ENCODE data around the gene USP2. TPM values are rescaled to one million over a fixed set of nuclear protein-coding genes. Genes with fewer than 3 reads are reported as not detected.

Gene USP2
- total RNA-seq, 1 donor from 2014 or later, result 2.0 TPM

DNA sequence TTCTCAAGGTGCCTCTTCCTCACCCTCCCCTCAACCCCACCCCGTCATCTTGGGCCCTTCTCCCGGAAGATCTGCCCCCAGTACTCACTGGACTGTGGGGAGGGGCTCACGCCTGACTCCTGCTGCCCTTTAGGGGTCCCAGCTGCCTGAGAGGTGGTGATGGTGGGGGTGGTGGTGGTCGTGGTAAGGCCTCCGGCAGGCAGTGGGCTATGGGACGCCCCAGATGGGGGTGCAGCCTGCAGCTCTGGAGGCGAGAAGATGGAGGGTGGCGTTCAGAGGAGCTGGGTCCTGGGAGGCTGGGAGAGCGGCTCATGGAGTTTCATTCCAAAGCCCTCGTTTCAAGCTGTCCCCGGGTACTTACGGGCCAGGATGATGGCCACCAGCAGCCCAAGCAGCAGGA lies 35.8 kb downstream of the USP2 start:
- no peak overlapping the region for H3K4me3 ChIP-seq (ENCODE audit: low read depth, low read length)
- H3K27me3 ChIP-seq (ENCODE audit: control insufficient read depth, insufficient read depth, low read length), result peaks cover 34% of the 10 kb centered on the region
- no peaks in the 10 kb centered on the region for H3K36me3 ChIP-seq (ENCODE audit: control insufficient read depth, insufficient read depth, low read length)
- DNase-seq (ENCODE audit: low read depth), result no peak
- TF ChIP-seq CTCF (IDR thresholded peaks at IDR 0.05; ENCODE audit: insufficient read depth, low read length, poor library complexity, severe bottlenecking), result no peak

DNA sequence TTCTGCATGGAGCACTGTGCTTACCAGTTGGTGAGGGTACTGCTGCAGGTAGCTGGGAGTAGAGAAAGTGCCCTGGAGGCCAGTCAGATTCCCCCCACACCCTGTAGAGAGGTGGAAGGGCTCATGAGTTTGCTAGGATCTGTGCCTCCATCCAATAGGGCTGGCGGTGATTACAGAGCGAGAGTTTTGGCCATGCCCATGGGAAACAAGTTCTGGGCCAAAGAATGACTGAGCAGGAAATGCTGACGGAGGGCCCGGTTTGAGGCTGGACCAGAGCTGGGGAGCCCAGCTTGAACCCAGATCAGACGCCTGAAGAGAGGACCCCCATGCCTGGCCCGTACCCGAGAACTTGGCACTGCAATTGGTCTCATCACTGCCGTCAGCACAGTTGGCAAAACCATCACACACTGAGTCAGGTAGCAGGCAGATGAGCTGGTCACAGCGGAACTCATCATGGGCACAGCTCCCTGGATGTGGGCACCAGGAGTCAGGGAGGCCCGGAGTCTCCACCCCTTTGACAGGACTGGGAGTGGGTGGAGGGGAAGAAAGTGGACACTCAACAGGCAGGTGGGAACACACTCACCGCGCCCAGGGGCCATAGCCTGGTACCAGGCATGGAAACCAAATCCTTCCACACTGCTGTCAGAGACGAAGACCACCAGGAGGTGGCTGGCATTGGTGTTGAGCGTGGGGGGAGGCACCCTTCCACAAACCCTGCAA lies 37.0 kb downstream of the USP2 start:
- Histone ChIP-seq H3K36me3 (ENCODE audit: control insufficient read depth, insufficient read depth, low read length) (no peaks in the 10 kb centered on the region), H3K27me3 (ENCODE audit: control insufficient read depth, insufficient read depth, low read length) (peaks cover 42% of the 10 kb centered on the region), H3K4me3 (ENCODE audit: low read depth, low read length) (no peak overlapping the region)
- TF ChIP-seq CTCF (IDR thresholded peaks at IDR 0.05; ENCODE audit: insufficient read depth, low read length, poor library complexity, severe bottlenecking), result no peak
- DNase-seq (ENCODE audit: low read depth), result no peak

- no peak for TF ChIP-seq CTCF (IDR thresholded peaks at IDR 0.05; ENCODE audit: insufficient read depth, low read length, poor library complexity, severe bottlenecking)
- Histone ChIP-seq H3K4me3 (ENCODE audit: low read depth, low read length) (no peak overlapping the region), H3K27me3 (ENCODE audit: control insufficient read depth, insufficient read depth, low read length) (peaks cover 46% of the 10 kb centered on the region), H3K36me3 (ENCODE audit: control insufficient read depth, insufficient read depth, low read length) (no peaks in the 10 kb centered on the region)
- no peak for DNase-seq (ENCODE audit: low read depth)
Observed at GRCh38 chr11:119343726-119344125, 37.8 kb downstream of the USP2 start.

GRCh38 chr11:119342362-119343130 lies 38.9 kb downstream of the USP2 start:
- peaks cover 42% of the 10 kb centered on the region for H3K27me3 ChIP-seq (ENCODE audit: control insufficient read depth, insufficient read depth, low read length)
- H3K36me3 ChIP-seq (ENCODE audit: control insufficient read depth, insufficient read depth, low read length), result no peaks in the 10 kb centered on the region
- no peak overlapping the region for H3K4me3 ChIP-seq (ENCODE audit: low read depth, low read length)
- TF ChIP-seq CTCF (IDR thresholded peaks at IDR 0.05; ENCODE audit: insufficient read depth, low read length, poor library complexity, severe bottlenecking), result no peak
- no peak for DNase-seq (ENCODE audit: low read depth)

DNA sequence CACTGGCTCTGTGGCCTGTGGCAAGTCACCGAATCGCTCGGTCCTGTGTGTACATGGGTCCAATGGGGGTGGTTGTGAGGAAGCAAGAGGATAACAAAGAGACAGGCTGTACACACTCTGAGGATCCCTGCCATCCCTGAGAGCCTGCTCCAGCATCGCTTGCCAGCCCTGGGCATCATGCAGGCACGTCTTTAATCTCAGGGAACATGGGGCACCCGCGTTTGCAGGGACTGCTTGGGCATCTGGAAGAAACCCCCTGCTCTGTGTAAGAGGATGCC lies 39.5 kb downstream of the USP2 start:
- H3K36me3 ChIP-seq (ENCODE audit: control insufficient read depth, insufficient read depth, low read length), result no peaks in the 10 kb centered on the region
- peaks cover 38% of the 10 kb centered on the region for H3K27me3 ChIP-seq (ENCODE audit: control insufficient read depth, insufficient read depth, low read length)
- no peak overlapping the region for H3K4me3 ChIP-seq (ENCODE audit: low read depth, low read length)
- no peak for TF ChIP-seq CTCF (IDR thresholded peaks at IDR 0.05; ENCODE audit: insufficient read depth, low read length, poor library complexity, severe bottlenecking)
- DNase-seq (ENCODE audit: low read depth), result no peak

Data from kidney epithelial cell (primary cell).